ENCODE measurements around the gene TXN2. TPM values are rescaled to one million over a fixed set of nuclear protein-coding genes. Genes with fewer than 3 reads are reported as not detected.
"Not testable (repeated sequence)": the region's sequence is repeated elsewhere in the genome, so short reads cannot be mapped to it uniquely, and the experiment has no call there.

Gene TXN2
- total RNA-seq, 2 experiments from 2014 or later, result 117 to 124 TPM

- POLR2A ChIA-PET, result no interaction called here
These were observed 16.7 kb downstream of the TXN2 start for GRCh38 chr22:36464715-36465231.

GRCh38 chr22:36463783-36464184 lies 17.7 kb downstream of the TXN2 start:
- ChIA-PET POLR2A (no interaction called here), CTCF (interaction anchor here (1.3 kb wide), 1 partner anchor 162 kb away, joined by 5 read pairs; no protein-coding TSS in a partner anchor)

More at GRCh38 chr22:36464715-36465231, 16.7 kb downstream of the TXN2 start:
- CTCF ChIA-PET, result interaction anchor here (1.3 kb wide), 1 partner anchor 163 kb away, joined by 5 read pairs; no protein-coding TSS in a partner anchor

DNA sequence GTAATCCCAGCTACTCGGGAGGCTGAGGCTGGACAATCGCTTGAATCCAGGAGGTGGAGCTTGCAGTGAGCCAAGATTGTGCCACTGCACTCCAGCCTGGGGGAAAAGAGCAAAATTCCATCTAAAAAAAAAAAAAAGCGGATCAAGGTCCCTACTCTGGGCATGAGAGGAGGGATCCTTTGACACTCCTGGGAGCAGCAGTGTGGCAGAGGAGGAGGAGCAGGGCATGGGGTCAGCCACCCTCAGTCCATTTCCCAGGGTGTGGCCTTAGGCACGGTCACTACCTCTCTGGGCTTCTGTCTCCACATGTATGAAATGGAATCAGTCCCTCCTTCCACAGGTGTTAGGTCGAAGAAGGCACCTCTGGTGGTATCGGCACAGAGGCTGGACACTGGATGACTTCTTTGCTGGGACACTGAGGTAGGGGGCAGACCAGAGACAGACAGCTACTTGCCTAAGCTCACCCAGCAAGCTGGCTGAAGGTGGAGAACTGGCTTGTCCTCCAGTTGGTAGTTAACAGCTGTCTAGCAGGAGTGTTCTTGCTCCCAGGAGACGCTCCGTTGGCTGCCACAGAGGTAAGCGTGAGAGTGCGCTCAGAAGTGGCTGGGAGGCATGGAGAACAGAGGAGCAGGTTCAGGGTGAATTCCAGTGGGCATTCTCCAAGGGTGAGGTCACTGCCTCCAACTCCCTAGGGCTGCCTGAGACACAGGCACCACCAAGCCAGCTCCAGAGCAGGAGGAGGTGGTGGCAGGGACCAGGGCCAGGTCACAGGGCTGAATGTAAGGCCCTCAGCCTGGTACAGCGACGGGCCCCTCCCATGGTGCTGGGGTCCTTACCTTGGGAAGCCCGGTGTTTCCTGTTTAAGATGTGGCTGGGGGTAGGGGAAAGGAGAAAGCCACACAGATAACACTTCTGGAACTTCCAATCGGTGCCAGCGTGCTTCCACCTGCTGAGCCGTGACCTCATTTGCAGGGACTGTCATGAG lies 19.5 kb downstream of the TXN2 start:
- ChIA-PET CTCF (interaction anchor here (0.8 kb wide), 1 partner anchor 15 kb away, joined by 3 read pairs; no protein-coding TSS in a partner anchor), POLR2A (interaction anchor here (0.5 kb wide), 1 partner anchor 508 kb away, joined by 9 read pairs; no protein-coding TSS in a partner anchor)

DNA sequence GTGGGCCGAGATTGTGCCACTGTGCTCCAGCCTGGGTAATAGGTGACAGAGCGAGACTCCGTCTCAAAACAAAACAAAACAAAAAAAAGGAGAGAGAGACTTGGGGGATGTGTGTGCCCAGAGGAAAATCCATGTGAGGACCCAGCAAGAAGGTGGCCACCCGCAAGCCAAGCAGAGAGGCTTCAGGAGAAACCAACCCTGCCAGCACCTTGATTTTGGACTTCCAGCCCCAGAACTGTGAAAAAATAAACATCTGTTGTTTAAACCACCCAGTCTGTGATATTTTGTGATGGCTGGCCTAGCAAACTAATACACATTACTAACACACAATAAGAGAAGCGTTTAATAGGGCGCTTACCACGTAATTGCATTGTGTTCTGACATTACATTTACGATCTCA lies 21.2 kb downstream of the TXN2 start:
- POLR2A ChIA-PET, result no interaction called here
- CTCF ChIA-PET, result no interaction called here

GRCh38 chr22:36457688-36458450 lies 23.6 kb downstream of the TXN2 start:
- ChIA-PET POLR2A (interaction anchor here (0.9 kb wide), 1 partner anchor 70 kb away, joined by 3 read pairs; the partner anchor contains the start of gene MYH9), CTCF (interaction anchor here (1.1 to 1.9 kb wide), 3 partner anchors 13 to 157 kb away, joined by 4 to 5 read pairs (median 4); partner anchors contain the start of gene TXN2)

DNA sequence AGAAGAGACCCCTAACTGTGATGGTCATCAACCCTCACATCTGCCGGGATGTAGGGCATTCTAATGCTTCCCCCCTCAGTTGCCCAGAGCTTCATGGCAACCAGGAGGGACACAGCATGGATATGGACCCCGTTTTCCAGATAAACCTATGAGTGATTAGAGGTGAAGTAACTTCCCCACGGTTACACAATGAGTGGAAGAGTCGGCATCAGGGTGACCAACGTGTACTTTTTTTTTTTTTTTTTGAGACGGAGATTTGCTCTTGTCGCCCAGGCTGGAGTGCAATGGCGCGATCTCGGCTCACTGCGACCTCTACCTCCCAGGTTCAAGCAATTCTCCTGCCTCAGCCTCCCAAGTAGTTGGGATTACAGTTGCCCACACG lies 25.0 kb downstream of the TXN2 start:
- POLR2A ChIA-PET, result no interaction called here
- CTCF ChIA-PET, result interaction anchor here (0.7 to 3.7 kb wide), 4 partner anchors 12 to 1104 kb away, joined by 3 to 17 read pairs (median 5); no protein-coding TSS in a partner anchor

GRCh38 chr22:36455571-36456463 lies 25.6 kb downstream of the TXN2 start:
- ChIA-PET CTCF (interaction anchor here (0.7 to 3.7 kb wide), 7 partner anchors 12 to 1104 kb away, joined by 3 to 17 read pairs (median 3); no protein-coding TSS in a partner anchor), POLR2A (no interaction called here)

- ChIA-PET CTCF (interaction anchor here (0.6 to 3.7 kb wide), 7 partner anchors 12 to 116 kb away, joined by 3 to 17 read pairs (median 3); partner anchors contain the start of gene MYH9), POLR2A (interaction anchor here (0.6 to 1.2 kb wide), 6 partner anchors 12 to 353 kb away, joined by 3 to 8 read pairs (median 4); partner anchors contain the start of gene MYH9)
These were observed 26.4 kb downstream of the TXN2 start for GRCh38 chr22:36454916-36455570.

- CTCF ChIA-PET, result interaction anchor here (1.0 to 3.7 kb wide), 3 partner anchors 16 to 115 kb away, joined by 3 to 17 read pairs (median 3); partner anchors contain the start of gene MYH9
- POLR2A ChIA-PET, result interaction anchor here (0.7 to 1.2 kb wide), 3 partner anchors 21 to 89 kb away, joined by 3 to 4 read pairs (median 4); no protein-coding TSS in a partner anchor
These were observed 27.5 kb downstream of the TXN2 start for GRCh38 chr22:36453855-36454378.

GRCh38 chr22:36452978-36453607 lies 28.3 kb downstream of the TXN2 start:
- CTCF ChIA-PET, result interaction anchor here (3.7 kb wide), 1 partner anchor 17 kb away, joined by 17 read pairs; no protein-coding TSS in a partner anchor
- POLR2A ChIA-PET, result not testable (repeated sequence)

DNA sequence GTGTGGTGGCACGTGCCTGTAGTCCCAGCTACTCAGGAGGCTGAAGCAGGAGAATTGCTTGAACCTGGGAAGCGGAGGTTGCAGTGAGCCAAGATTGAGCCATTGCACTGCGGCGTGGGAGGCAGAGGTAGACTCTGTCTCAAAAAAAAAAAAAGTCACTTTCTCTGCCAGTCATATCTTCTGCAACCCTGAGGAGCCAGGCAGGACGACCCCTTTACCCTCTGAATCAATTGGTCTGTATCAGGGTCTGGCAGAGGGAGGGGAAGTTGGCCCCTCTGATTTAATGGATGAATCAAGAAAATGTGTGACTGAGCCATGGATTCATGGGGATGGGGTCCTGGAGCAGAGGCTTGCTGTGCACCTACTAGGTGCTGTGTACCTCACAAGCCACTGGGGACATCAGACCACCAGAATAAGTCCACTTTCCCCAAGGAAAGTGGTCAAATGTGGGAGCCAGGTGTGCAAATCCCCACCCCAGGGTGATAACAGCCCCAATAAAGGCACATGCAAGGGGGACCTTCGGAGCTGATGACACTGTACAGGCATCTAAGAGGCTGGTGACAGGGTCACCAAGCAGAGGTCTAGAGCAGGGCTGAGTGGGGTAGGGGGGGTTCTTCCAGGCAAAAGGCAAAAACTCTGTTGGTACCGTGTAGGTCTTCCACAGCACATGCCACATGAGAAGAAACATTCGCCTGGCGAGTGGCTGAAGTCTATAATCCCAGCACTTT lies 29.0 kb downstream of the TXN2 start:
- ChIA-PET CTCF (interaction anchor here (0.7 to 1.2 kb wide), 5 partner anchors 17 to 104 kb away, joined by 3 to 5 read pairs (median 3); no protein-coding TSS in a partner anchor), POLR2A (interaction anchor here (0.6 to 0.9 kb wide), 3 partner anchors 9 to 119 kb away, joined by 3 to 9 read pairs (median 3); no protein-coding TSS in a partner anchor)

DNA sequence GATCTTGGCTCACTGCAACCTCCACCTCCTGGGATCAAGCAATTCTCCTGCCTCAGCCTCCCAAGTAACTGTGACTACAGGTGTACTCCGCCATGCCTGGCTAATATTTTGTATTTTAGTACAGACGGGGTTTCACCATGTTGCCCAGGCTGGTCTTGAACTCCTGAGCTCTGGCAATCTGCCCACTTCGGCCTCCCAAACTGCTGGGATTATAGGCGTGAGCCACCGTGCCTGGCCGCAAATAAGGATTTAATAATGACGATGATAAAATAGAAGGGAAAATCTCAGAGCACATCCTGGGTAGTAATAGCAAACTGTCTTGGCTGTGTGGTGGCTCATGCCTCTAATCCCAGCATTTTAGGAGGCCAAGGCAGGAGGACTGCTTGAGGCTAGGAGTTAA lies 30.5 kb downstream of the TXN2 start:
- CTCF ChIA-PET, result interaction anchor here (1.2 to 2.3 kb wide), 2 partner anchors 20 to 150 kb away, joined by 5 to 6 read pairs; no protein-coding TSS in a partner anchor
- POLR2A ChIA-PET, result not testable (repeated sequence)

- CTCF ChIA-PET, result interaction anchor here (2.3 kb wide), 1 partner anchor 149 kb away, joined by 6 read pairs; no protein-coding TSS in a partner anchor
- POLR2A ChIA-PET, result no interaction called here
These were observed 31.8 kb downstream of the TXN2 start for GRCh38 chr22:36449596-36450175.

GRCh38 chr22:36447632-36448031 lies 33.8 kb downstream of the TXN2 start:
- POLR2A ChIA-PET, result no interaction called here
- CTCF ChIA-PET, result interaction anchor here (1.3 kb wide), 1 partner anchor 22 kb away, joined by 3 read pairs; no protein-coding TSS in a partner anchor

DNA sequence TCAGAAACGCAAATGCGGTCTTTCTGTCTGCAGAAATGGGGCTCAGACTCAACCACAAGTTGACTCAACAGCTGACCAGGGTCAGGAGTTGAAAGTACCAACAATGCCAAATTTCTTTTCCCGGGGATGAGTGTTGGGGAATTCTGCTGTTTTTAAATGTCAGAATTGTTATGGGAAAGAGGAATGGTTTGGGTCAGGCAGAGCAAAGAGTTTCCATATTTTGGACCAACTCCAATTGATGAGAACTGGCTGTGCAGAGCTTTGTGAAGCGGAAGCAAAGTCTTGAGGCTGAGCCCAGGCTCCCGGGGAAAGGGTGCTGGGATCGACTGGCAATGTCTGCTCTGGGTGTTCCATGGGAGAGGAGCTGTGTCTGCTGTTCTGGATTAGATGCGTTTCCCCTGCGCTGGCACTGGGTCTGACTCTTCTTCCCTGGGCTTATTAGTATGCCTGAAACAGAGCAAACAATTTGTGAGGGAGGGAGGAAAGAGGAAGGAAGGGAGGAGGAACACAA lies 36.2 kb downstream of the TXN2 start:
- ChIA-PET CTCF (interaction anchor here (0.6 to 1.4 kb wide), 2 partner anchors 26 to 1331 kb away, joined by 3 to 4 read pairs; no protein-coding TSS in a partner anchor), POLR2A (no interaction called here)
